NCI-H1930 (cell line): ENCODE data around the gene NHSL2.
"Not testable (repeated sequence)": the region's sequence is repeated elsewhere in the genome, so short reads cannot be mapped to it uniquely, and the experiment has no call there.

Experiments
- DNase-seq, 2 experiments: peaks; one replicate each; lab custom pipeline; 2025; lab: John Stamatoyannopoulos, UW

The NHSL2 gene

DNA sequence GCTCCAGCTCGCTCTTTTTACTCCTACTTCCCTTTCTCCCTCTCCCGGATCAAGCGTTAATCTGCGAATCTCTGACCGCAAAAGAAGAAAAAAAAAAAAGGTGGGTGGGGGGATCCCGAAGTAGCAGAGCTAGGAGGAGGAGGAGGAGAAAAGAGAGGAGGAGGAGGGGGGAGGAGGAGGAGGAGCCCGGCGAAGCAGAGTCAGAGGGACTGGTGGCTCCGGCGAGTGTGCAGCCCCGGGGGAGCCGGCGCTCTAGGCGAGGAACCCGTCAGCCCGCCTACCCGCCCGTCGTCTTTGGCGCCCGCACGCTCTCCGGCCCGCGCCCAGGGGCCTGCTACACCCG is at the start of gene NHSL2:
TSS of gene NHSL2 (plus strand) at position 203 of the 343 bp plus-strand sequence.
- no peak for DNase-seq

GRCh38 chrX:71867680-71868079 is 43.0 kb upstream of the NHSL2 start:
- DNase-seq: no peak

DNA sequence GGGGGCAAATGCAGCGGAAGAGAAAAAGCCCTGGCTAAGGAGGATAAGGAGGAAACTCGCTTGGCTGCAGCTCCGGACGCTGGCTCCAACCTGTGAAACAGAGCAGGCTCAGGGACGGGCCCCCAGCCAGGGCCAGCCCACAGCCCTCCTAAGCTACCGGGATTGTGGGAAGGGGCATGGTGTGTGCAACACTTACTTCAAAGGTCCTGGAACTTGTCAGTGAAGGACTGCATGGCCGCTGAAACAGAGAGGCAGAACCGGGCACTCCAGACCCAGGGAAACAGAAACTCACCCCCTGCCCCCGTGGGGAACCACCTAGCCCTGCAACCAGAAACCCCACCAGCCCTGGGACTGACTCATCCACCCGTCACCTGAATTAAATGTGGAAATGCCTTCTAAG is 41.1 kb upstream of the NHSL2 start:
- not testable (repeated sequence) for DNase-seq

GRCh38 chrX:71870208-71871098 is 40.2 kb upstream of the NHSL2 start:
- DNase-seq: no peak

DNA sequence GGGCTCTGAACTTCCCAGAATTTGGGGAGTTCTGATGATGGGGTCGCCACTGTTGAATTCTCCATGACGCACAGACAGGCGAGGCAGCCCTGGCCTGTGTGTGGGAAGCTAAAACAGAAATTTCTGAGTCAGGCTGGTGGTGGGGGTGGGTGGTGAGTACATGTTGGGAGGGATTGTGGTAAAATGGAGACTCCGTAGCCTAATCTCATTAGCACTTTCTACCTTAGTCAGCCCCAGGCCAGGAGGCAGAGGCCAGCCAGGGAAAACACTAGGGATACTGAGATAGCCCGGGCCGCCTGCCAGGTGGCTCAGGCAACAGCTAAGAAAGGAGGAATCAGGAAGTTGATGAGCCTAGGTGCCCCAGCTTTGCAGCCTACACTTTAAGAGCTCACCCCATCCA is 39.3 kb upstream of the NHSL2 start:
- no peak for DNase-seq

GRCh38 chrX:71872542-71873458 is 37.8 kb upstream of the NHSL2 start:
- no peak for DNase-seq

GRCh38 chrX:71873459-71873833 is 37.2 kb upstream of the NHSL2 start:
- DNase-seq: no peak

GRCh38 chrX:71876841-71877240 is 33.8 kb upstream of the NHSL2 start:
- DNase-seq: not testable (repeated sequence)

DNA sequence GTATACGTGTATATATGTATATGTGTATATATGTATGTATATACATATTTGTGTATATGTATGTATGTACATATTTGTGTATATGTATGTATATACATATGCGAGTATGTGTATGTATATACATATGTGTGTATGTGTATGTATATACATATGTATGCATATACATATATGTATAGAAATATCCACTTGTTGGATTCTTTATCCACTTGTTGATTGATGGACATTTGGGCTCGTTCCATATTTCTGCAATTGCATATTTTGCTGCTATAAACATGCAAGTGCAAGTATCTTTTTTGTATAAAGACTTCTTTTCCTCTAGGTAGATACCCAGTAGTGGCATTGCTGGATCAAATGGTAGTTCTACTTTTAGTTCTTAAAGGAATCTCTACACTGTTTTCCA is 25.5 kb upstream of the NHSL2 start:
- no peak for DNase-seq

- DNase-seq: no peak
Observed at GRCh38 chrX:71895607-71896006, 15.0 kb upstream of the NHSL2 start.

DNA sequence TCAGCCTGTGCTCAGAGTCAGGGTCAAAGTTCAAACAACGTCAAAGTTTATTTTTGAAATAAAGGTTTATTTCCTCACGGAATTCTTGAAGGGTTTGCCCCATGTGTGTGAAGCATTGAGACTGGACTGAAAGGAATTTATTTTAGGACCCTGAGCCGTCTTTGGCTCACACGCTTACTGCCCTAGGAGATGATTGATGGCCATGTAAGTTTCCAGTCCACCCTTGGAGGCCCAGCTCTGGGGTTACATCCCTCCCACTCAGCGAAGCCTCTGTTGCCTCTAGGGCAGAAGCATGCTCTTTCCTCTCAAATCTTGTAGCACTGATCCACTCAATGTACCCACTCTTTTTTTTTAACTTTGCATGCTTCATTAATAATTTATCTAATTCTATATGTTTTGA is 4.5 kb upstream of the NHSL2 start:
- DNase-seq: no peak

- no peak for DNase-seq
Observed at GRCh38 chrX:71908387-71908786, 2.3 kb upstream of the NHSL2 start.

DNA sequence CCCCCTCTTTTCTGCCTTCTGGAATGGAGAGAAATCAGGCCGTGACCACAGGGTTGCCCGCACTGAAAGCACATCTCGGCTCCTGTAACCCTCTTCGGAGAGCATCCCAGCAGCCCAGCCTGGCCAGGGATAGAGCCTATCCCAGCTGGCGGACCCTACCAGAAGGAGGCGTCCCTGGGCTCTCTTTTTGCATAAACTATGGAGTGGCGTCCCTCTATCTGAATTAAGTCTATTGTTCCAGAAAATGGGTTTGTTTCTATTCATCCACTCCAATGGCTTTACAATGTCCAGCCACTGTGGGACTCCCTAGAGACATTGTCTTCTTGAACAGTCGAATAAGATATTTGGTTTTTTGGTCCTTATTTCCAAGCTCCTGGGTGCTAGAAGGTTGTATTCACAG is 689 bp upstream of the NHSL2 start:
- DNase-seq: no peak

DNA sequence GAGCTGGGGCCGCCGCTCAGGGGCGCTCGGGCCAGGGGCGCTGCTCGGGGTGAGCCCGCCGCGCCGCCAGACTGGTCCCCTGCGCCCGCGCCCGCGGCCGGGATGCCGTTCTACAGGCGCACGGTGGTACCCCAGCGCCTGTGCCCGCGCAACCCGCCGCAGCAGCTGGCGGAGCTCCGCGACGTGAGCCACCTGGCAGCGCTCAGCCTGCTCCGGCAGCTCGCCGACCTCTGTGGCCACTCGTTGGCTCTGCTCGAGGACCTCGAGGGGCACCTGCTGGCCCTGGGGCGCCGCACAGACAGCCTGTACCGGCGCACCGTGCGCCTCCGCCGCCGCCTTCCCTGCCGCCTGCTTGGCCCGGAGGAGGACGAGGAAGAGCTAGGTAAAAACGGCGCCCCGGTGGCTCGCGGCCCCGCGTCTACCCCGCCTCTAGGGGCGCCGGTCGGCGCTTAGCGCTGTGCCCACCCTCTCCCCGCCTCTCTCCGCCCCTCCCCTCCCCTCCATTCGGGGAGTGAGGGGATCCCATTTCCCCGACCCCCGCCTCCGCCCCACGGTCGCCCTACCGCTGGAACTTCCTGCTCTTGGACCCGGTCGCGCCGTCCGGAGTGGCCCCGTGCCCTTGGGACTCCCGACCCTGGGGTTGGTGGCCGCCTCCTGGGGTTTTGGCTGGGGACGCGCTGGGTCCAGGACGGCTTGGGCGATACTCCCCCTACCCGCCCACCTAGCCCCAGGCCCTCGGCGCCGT is 513 bp downstream of the NHSL2 start:
- DNase-seq: no peak

DNA sequence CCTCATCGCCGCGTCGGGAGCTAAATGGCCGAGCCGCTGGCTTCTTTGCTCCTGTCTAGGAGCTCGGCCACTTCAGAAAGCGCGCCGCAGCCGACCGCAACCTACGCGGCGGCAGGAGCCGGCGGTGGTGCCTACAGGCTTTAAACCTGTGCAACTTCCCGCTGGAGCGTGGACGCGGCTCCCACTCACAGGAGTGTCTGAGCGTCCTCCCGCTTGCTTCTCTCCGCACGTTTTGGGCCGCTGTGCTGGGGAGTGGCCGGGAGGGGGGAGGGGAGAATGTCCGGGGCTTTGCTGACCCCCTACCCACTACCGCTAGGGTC is 1.0 kb downstream of the NHSL2 start:
- DNase-seq: no peak

GRCh38 chrX:71912156-71912555 is 1.5 kb downstream of the NHSL2 start:
- DNase-seq: no peak

DNA sequence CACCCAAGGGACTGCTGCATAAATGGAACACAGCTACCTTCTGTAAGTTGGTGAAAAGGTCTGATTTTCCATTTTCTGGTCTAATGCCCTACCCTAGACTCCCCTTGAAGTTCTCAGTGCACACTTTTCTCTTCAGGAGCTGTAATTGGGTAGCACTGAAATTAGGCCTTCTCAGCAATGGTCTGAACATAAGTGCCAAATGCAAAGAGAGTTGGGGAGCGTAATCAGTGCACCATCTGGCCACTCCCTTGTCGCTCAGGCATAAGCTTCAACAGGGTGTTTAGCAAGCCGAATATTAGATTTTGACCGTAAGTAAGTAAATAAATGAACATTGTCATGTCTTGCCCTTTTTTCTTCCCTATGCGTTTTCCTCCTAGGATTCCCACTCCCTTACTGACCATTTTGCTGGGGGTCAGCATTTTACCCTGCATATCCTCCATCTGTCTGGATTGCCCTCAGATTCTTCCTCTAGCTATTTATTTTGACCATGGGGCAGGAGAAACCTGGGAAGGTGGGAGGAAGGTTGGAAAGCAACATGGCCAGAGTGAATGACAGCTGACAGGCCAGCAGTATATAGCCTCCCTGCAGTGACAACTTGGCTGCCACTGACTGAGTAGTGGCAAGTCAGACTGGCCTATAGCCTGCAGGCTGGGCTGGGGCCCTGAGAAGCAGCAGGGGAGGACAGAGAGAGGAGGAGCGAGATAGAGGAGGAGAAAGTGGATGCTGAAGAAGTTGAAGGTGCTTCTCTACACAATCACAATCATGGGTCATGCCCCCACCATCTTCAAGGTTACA is 2.7 kb downstream of the NHSL2 start:
- no peak for DNase-seq

DNA sequence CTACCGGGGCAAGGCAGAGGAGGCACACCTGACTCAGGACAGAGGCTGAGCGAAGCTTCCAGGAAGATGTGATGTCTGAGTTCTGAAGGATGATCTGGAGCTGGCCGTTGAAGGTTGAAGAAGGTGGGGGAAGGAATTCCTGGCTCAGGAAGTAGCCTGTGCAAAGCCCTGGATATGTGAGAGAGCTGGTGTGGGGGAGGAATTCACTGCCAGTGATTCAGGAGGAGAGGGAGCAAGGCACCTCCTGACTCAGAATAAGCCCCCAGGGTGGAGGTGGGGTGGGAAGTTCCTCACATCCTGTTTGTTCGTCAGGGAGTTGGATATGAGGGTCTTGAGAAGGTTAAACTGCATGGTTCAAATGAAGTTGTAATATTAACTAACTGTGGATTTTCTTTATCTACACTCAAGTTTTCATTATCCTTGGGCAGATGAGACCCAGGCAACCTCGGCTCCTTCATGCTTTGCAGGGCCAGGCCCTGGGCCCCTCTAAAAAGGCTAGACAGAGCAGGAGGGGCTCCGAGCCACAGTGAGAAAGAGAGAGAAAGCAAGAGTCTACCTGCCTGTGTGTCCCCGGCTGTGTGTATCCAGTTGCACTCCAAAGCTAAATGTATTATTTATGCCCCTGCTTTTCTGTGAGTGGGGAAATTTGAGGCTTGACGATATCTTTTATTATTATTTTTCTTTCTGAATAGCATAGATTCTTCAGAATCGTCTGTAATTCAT is 7.1 kb downstream of the NHSL2 start:
- no peak for DNase-seq

- DNase-seq: no peak
Observed at GRCh38 chrX:71919431-71919830, 8.8 kb downstream of the NHSL2 start.

GRCh38 chrX:71919886-71920285 is 9.2 kb downstream of the NHSL2 start:
- DNase-seq: no peak

- no peak for DNase-seq
Observed at GRCh38 chrX:71922686-71923085, 12.0 kb downstream of the NHSL2 start.
